Measurements from ENCODE around the gene CHST15. TPM values are rescaled to one million over a fixed set of nuclear protein-coding genes. Genes with fewer than 3 reads are reported as not detected.

CHST15 gene
- total RNA-seq, 2 donors from 2014 or later = 7.5 to 14.9 TPM

DNA sequence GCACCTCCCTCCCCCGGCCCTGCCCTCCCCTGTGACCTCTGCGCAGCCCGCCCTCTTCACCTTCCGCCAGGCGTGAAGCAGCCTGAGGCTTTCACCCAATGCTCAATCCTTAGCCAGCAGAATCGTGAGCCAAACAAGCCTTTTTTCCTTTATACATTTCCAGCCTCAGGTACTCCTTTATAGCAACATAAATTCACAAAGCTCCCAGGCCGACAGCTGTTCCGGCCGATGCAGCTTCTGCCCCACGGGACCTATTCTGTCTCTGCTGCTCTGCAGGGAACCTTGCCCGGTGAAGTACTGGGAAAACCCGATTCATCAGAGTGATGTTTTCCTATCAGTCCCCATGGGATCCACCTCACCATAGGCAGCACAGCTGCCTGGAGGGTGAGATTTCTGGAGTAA lies 87.4 kb downstream of the CHST15 start:
- Histone ChIP-seq H3K27me3 (ENCODE audit: control insufficient read depth, insufficient read depth, low read length, poor library complexity, severe bottlenecking) (no peaks in the 10 kb centered on the region), H3K36me3 (ENCODE audit: control insufficient read depth, insufficient read depth, low read length) (peaks cover 18% of the 10 kb centered on the region), H3K27ac (ENCODE audit: low read depth, low read length) (no peak overlapping the region), H3K4me3 (ENCODE audit: low read length) (no peak overlapping the region), H3K4me1 (ENCODE audit: control insufficient read depth, insufficient read depth, low read length) (no peaks in the 10 kb centered on the region), H3K9me3 (ENCODE audit: control insufficient read depth, low read length) (no peaks in the 10 kb centered on the region), H3K9ac (ENCODE audit: extremely low read depth, low read length, poor library complexity, severe bottlenecking) (no peak overlapping the region)
- DNase-seq = peak; percentile 34
- no peaks in the 10 kb centered on the region for H3K9me3 Mint-ChIP-seq
- H3K4me1 Mint-ChIP-seq = no peaks in the 10 kb centered on the region
- TF ChIP-seq, protein P1, sequence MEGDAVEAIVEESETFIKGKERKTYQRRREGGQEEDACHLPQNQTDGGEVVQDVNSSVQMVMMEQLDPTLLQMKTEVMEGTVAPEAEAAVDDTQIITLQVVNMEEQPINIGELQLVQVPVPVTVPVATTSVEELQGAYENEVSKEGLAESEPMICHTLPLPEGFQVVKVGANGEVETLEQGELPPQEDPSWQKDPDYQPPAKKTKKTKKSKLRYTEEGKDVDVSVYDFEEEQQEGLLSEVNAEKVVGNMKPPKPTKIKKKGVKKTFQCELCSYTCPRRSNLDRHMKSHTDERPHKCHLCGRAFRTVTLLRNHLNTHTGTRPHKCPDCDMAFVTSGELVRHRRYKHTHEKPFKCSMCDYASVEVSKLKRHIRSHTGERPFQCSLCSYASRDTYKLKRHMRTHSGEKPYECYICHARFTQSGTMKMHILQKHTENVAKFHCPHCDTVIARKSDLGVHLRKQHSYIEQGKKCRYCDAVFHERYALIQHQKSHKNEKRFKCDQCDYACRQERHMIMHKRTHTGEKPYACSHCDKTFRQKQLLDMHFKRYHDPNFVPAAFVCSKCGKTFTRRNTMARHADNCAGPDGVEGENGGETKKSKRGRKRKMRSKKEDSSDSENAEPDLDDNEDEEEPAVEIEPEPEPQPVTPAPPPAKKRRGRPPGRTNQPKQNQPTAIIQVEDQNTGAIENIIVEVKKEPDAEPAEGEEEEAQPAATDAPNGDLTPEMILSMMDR (conservative IDR thresholded peaks at IDR 0.05) = no peak
- H3K4me3 Mint-ChIP-seq = no peak overlapping the region
- peaks cover 17% of the 10 kb centered on the region for H3K36me3 Mint-ChIP-seq (ENCODE audit: low read depth)
- H3K27ac Mint-ChIP-seq = no peak overlapping the region
- no peaks in the 10 kb centered on the region for H3K27me3 Mint-ChIP-seq (ENCODE audit: insufficient read depth)
- WGBS, 2 experiments (ENCODE audit: insufficient coverage in 1 of 2, insufficient read length in 1 of 2) = 93 to 97% methylated on average over 9 to 12 of the region's 12 CpGs

DNA sequence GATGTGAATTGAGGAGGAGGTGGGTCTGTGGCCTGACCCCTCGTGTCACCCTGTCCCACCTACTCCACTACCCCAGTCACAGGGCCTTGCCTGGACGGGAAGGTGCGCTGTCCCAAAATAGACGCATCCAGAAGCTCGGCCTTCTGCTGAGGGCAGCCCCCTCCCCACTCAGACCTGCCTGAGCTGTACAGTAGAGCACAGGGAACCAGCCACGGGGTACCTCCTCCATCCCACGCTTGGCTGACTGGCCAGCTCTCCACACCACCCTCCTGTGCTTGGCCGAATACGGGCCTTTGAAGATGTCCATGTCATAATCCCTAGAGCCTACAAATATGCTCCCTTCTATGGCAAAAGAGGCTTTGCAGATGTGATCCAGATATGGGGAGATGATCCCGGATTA lies 88.3 kb downstream of the CHST15 start:
- peaks cover 17% of the 10 kb centered on the region for H3K36me3 Mint-ChIP-seq (ENCODE audit: low read depth)
- H3K27ac Mint-ChIP-seq = no peak overlapping the region
- 93 to 97% methylated on average over 7 to 10 of the region's 10 CpGs for WGBS, 2 experiments (ENCODE audit: insufficient coverage in 1 of 2, insufficient read length in 1 of 2)
- TF ChIP-seq, protein P1 (conservative IDR thresholded peaks at IDR 0.05) = no peak
- peaks cover 18% of the 10 kb centered on the region for H3K36me3 ChIP-seq (ENCODE audit: control insufficient read depth, insufficient read depth, low read length)
- no peaks in the 10 kb centered on the region for H3K27me3 ChIP-seq (ENCODE audit: control insufficient read depth, insufficient read depth, low read length, poor library complexity, severe bottlenecking)
- H3K9me3 Mint-ChIP-seq = no peaks in the 10 kb centered on the region
- H3K27me3 Mint-ChIP-seq (ENCODE audit: insufficient read depth) = no peaks in the 10 kb centered on the region
- peak; percentile 28 for DNase-seq
- no peaks in the 10 kb centered on the region for H3K4me1 ChIP-seq (ENCODE audit: control insufficient read depth, insufficient read depth, low read length)
- no peak overlapping the region for H3K9ac ChIP-seq (ENCODE audit: extremely low read depth, low read length, poor library complexity, severe bottlenecking)
- H3K4me3 ChIP-seq (ENCODE audit: low read length) = no peak overlapping the region
- no peaks in the 10 kb centered on the region for H3K4me1 Mint-ChIP-seq
- no peaks in the 10 kb centered on the region for H3K9me3 ChIP-seq (ENCODE audit: control insufficient read depth, low read length)
- no peak overlapping the region for H3K27ac ChIP-seq (ENCODE audit: low read depth, low read length)
- no peak overlapping the region for H3K4me3 Mint-ChIP-seq

DNA sequence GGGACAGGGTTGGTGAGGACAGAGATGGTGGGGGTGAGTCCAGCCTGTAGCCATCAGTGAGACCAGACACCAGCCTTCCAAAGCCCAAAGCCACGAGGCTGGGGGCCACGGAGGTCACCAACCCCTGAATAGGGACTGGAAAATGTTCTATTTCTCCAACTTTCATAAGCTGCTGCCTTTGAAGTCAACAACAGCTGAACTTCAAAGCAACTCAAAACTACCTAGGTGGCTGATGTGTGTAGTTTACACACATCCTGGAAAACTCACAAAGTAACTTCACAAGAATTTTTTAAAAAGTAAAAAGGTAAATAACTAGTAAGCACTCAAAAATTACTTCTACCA lies 88.8 kb downstream of the CHST15 start:
- H3K4me1 ChIP-seq (ENCODE audit: control insufficient read depth, insufficient read depth, low read length) = no peaks in the 10 kb centered on the region
- H3K27ac ChIP-seq (ENCODE audit: low read depth, low read length) = no peak overlapping the region
- peaks cover 18% of the 10 kb centered on the region for H3K36me3 ChIP-seq (ENCODE audit: control insufficient read depth, insufficient read depth, low read length)
- H3K9ac ChIP-seq (ENCODE audit: extremely low read depth, low read length, poor library complexity, severe bottlenecking) = no peak overlapping the region
- H3K4me3 Mint-ChIP-seq = no peak overlapping the region
- H3K9me3 ChIP-seq (ENCODE audit: control insufficient read depth, low read length) = no peaks in the 10 kb centered on the region
- TF ChIP-seq, protein P1 (conservative IDR thresholded peaks at IDR 0.05) = no peak
- H3K27me3 ChIP-seq (ENCODE audit: control insufficient read depth, insufficient read depth, low read length, poor library complexity, severe bottlenecking) = no peaks in the 10 kb centered on the region
- H3K36me3 Mint-ChIP-seq (ENCODE audit: low read depth) = peaks cover 17% of the 10 kb centered on the region
- WGBS, 2 experiments (ENCODE audit: insufficient coverage in 1 of 2, insufficient read length in 1 of 2) = 100% methylated on average over 2 of the region's 2 CpGs; no CpG with 5 or more reads in 1 of the 2 experiments
- DNase-seq = no peak
- no peak overlapping the region for H3K27ac Mint-ChIP-seq
- no peaks in the 10 kb centered on the region for H3K4me1 Mint-ChIP-seq
- H3K27me3 Mint-ChIP-seq (ENCODE audit: insufficient read depth) = no peaks in the 10 kb centered on the region
- no peak overlapping the region for H3K4me3 ChIP-seq (ENCODE audit: low read length)
- H3K9me3 Mint-ChIP-seq = no peaks in the 10 kb centered on the region
